Naive thymus-derived CD8-positive, alpha-beta T cell (primary cell): ENCODE data around the gene DTD1. TPM values are rescaled to one million over a fixed set of nuclear protein-coding genes. Genes with fewer than 3 reads are reported as not detected.
A peak's percentile ranks its signal among the peaks of the same experiment; 100 is the strongest.

Experiments
- ATAC-seq, 2 donors: fragments of 150-1000 bp; cut with Tn5 transposase in 1 of 2; sonication (Bioruptor Pico), chemical (Tn5 transposase) in 1 of 2; 1 replicate in 1 of 2; 2 replicates in 1 of 2; pipeline ENCODE4 v1.10.0; 2021; ENCODE audit warnings: mild to moderate bottlenecking in 2 of 2, moderate library complexity in 2 of 2
- POLR2A ChIA-PET: fragments of 350-600 bp; sonication (Branson Sonifier 250); formaldehyde crosslinking; loops from one replicate; lab custom pipeline; 2021; ENCODE audit warnings: antibody characterized with exemption; lab: Charles Lee
- DNase-seq, 10 donors: peaks; one replicate each; pipeline versions ENCODE4 v3.0.0 to v3.0.0-alpha.2; 2020 to 2022
- H3K27ac Mint-ChIP-seq, 10 donors: one replicate each; pipeline ENCODE4 v1.8.0; 2020 to 2022; ENCODE audit warnings: mild to moderate bottlenecking in 10 of 10, mixed read lengths in 10 of 10, moderate library complexity in 4 of 10, inconsistent platforms in 1 of 10
- H3K27me3 Mint-ChIP-seq, 5 donors: one replicate each; pipeline ENCODE4 v1.8.0; 2021 to 2022; ENCODE audit warnings: mixed read lengths in 5 of 5
- H3K36me3 Mint-ChIP-seq, 3 donors: one replicate each; pipeline ENCODE4 v1.8.0; 2020 to 2022; ENCODE audit warnings: mixed read lengths in 3 of 3, mild to moderate bottlenecking in 2 of 3, inconsistent platforms in 1 of 3
- H3K4me1 Mint-ChIP-seq, 4 donors: one replicate each; pipeline ENCODE4 v1.8.0; 2021 to 2022; ENCODE audit warnings: mixed read lengths in 4 of 4
- H3K4me3 Mint-ChIP-seq, 10 donors: one replicate each; pipeline ENCODE4 v1.8.0; 2020 to 2022; ENCODE audit warnings: mild to moderate bottlenecking in 10 of 10, mixed read lengths in 10 of 10, moderate library complexity in 6 of 10, inconsistent platforms in 1 of 10
- H3K9me3 Mint-ChIP-seq, 9 donors: one replicate each; pipeline ENCODE4 v1.8.0; 2020 to 2022; ENCODE audit warnings: mixed read lengths in 9 of 9, mild to moderate bottlenecking in 3 of 9, inconsistent platforms in 1 of 9, moderate library complexity in 1 of 9
- polyA plus RNA-seq, 3 donors: library from polyadenylated mRNA; unstranded; fragments of 300-500 nt; fragmentation: Illumina TruSeq; gene quantifications; one replicate each; pipeline ENCODE4 v1.2.3, GENCODE V29; 2021
- total RNA-seq, 8 experiments: library from RNA in 2 of 8; stranded (reverse) in 2 of 8; gene quantifications; one replicate each; pipeline ENCODE4 v1.2.3 and lab custom pipeline; 2021 to 2026

DTD1 gene
- total and polyA plus RNA-seq, 5 experiments from 2014 or later: 14.5 to 50.4 (median 33.9) TPM

DNA sequence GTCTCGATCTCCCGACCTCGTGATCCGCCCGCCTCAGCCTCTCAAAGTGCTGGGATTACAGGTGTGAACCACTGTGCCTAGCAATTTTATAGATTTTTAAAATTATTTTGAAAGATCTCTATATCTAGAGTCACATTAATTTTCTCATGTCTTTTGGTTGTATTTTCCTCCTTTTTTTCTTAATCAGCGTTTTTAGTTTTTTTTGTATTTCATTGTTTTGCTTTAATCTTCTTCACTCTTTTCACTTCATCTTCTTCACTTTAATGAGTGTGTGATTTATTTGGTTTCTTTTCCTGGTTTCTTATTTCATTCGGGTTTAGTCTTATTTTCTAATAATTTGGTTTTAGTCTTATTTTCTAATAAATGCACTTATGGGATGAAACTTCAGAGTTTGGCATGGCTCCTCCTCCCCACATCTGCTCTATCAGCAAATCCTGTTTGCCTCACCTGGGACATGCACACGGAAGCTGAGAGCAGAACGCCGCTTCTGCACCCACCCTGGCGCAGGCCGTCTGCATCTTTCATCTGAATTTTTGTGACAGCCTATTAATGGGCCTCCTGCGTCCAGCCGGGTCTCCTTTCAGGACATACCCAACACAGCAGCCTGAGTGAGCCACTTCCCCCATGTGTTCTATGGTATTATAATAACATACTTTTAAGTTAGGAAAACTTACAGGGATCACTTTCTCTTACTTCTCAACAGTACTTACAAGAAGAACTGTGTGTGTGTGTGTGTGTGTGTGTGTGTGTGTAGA lies 35.5 kb downstream of the DTD1 start:
- Mint-ChIP-seq H3K9me3 (no peaks in the 10 kb centered on the region), H3K4me3 (no peak overlapping the region), H3K27me3 (no peaks in the 10 kb centered on the region), H3K27ac (peak overlapping the region in 1 of 10 donors; percentile 81), H3K4me1 (no peaks in the 10 kb centered on the region), H3K36me3 (peaks cover 0 to 32% (median 3%) of the 10 kb centered on the region in 3 donors)
- no peak for DNase-seq
- POLR2A ChIA-PET: no interaction called here
- no peak for ATAC-seq

- ATAC-seq (no peak), DNase-seq (no peak)
- no peak overlapping the region for H3K4me3 Mint-ChIP-seq
- peaks cover 0 to 34% (median 11%) of the 10 kb centered on the region in 3 donors for H3K36me3 Mint-ChIP-seq
- POLR2A ChIA-PET: no interaction called here
- no peak overlapping the region for H3K27ac Mint-ChIP-seq
- no peaks in the 10 kb centered on the region for H3K27me3 Mint-ChIP-seq
- no peaks in the 10 kb centered on the region for H3K9me3 Mint-ChIP-seq
- no peaks in the 10 kb centered on the region for H3K4me1 Mint-ChIP-seq
Measured at GRCh38 chr20:18624948-18625347, 37.1 kb downstream of the DTD1 start.

- ATAC-seq (no peak), DNase-seq (no peak)
- POLR2A ChIA-PET: no interaction called here
- no peak overlapping the region for H3K27ac Mint-ChIP-seq
- no peaks in the 10 kb centered on the region for H3K9me3 Mint-ChIP-seq
- no peak overlapping the region for H3K4me3 Mint-ChIP-seq
- no peaks in the 10 kb centered on the region for H3K4me1 Mint-ChIP-seq
- peaks cover 0 to 37% (median 12%) of the 10 kb centered on the region in 3 donors for H3K36me3 Mint-ChIP-seq
- H3K27me3 Mint-ChIP-seq: no peaks in the 10 kb centered on the region
Measured at GRCh38 chr20:18625907-18626655, 38.2 kb downstream of the DTD1 start.

DNA sequence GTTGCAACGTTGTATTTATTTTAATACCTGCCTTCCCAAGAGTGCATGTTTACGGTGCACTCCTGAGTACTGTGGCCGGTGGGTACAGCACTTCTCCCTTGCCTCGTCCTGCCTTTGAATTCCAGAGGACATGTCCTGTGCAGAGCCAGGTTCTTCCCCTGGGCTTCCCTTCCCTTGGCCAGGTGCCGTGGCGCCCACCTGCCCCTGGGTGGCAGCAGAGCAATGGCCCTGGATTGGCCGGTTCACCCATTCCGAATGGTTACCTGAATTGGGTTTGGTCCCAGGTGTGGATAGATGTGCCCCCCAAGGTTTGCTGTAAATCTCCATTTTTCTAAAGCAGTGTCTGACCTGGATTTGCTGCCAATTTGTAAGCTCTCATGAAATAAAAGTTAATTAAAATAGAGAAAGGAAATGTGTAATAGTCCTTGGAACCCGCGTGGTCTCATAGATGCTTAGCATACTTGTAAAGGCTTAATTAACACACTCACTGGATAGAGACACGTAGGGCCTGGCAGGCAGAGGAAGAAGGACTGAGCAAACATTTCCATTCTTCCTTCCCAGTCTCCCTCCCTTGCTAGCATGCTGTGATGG lies 40.6 kb downstream of the DTD1 start:
- H3K36me3 Mint-ChIP-seq: peaks cover 0 to 37% (median 12%) of the 10 kb centered on the region in 3 donors
- POLR2A ChIA-PET: no interaction called here
- H3K27me3 Mint-ChIP-seq: no peaks in the 10 kb centered on the region

GRCh38 chr20:18632196-18632789 lies 44.4 kb downstream of the DTD1 start:
- DNase-seq: peak; percentile 15 to 75 (median 40)
- no peak overlapping the region for H3K4me3 Mint-ChIP-seq
- ATAC-seq: peak; percentile 82 to 86

More for the DNA sequence above, 40.6 kb downstream of the DTD1 start:
- Mint-ChIP-seq H3K4me1 (peaks cover 0 to 4% (median 0%) of the 10 kb centered on the region in 4 donors), H3K27ac (peak overlapping the region in 1 of 10 donors; percentile 41), H3K9me3 (no peaks in the 10 kb centered on the region), H3K4me3 (no peak overlapping the region)
- DNase-seq (no peak), ATAC-seq (no peak)

GRCh38 chr20:18633411-18633810 lies 45.6 kb downstream of the DTD1 start:
- Mint-ChIP-seq H3K4me3 (no peak overlapping the region), H3K9me3 (no peaks in the 10 kb centered on the region), H3K27me3 (no peaks in the 10 kb centered on the region), H3K27ac (no peak overlapping the region), H3K36me3 (peaks cover 5 to 54% (median 19%) of the 10 kb centered on the region in 3 donors), H3K4me1 (peaks cover 0 to 13% (median 0%) of the 10 kb centered on the region in 4 donors)
- POLR2A ChIA-PET: no interaction called here
- no peak for ATAC-seq
- DNase-seq: no peak

More at GRCh38 chr20:18632196-18632789, 44.4 kb downstream of the DTD1 start:
- Mint-ChIP-seq H3K4me1 (peaks cover 0 to 8% (median 0%) of the 10 kb centered on the region in 4 donors), H3K9me3 (no peaks in the 10 kb centered on the region), H3K27me3 (no peaks in the 10 kb centered on the region), H3K27ac (no peak overlapping the region), H3K36me3 (peaks cover 0 to 51% (median 15%) of the 10 kb centered on the region in 3 donors)
- POLR2A ChIA-PET: no interaction called here

DNA sequence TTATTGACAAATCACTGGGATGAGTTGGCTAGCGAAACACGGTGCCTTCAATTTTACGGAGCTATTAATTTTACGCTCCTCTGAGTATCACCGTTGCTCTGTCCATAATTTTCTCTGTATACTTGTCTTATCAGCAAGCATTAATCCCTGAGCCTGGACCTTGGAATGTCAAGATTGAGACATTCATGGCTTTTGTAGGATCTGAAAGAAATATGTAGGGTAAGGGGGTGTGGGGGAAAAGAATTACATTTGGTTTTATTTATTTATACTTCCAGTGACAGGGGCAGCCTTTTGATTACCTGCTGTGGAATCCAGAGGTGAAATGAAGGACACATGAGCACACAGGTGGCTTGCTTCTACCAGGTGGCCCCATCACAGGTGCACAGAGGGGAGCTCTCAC lies 46.6 kb downstream of the DTD1 start:
- H3K27me3 Mint-ChIP-seq: no peaks in the 10 kb centered on the region
- H3K9me3 Mint-ChIP-seq: no peaks in the 10 kb centered on the region
- no peak overlapping the region for H3K4me3 Mint-ChIP-seq
- H3K4me1 Mint-ChIP-seq: peaks cover 0 to 16% (median 0%) of the 10 kb centered on the region in 4 donors
- peak overlapping the region in 1 of 10 donors; percentile 63 for H3K27ac Mint-ChIP-seq
- H3K36me3 Mint-ChIP-seq: peaks cover 5 to 53% (median 13%) of the 10 kb centered on the region in 3 donors
- ATAC-seq (no peak), DNase-seq (no peak)
- POLR2A ChIA-PET: no interaction called here

DNA sequence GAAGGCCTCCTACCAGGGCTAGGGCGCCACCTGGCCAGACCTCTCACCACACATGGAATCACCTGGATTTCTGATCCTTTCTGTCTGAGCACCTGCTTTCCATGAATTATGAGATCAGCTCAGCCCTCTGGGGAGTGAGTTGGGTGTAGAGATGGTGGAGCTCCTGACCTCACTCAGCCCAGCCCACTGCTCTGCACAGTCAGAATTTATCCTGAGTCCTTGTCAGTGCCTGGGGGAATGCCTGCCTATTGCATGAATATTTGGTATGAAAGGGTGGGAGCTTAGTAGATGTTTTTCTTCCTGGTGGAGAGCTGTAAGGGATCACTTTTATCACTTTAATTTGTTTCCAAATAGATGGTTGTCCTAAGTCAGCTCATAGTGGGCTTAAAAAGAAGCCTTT lies 47.5 kb downstream of the DTD1 start:
- H3K36me3 Mint-ChIP-seq: peaks cover 5 to 52% (median 8%) of the 10 kb centered on the region in 3 donors
- H3K9me3 Mint-ChIP-seq: no peaks in the 10 kb centered on the region
- DNase-seq (no peak), ATAC-seq (no peak)
- no peaks in the 10 kb centered on the region for H3K27me3 Mint-ChIP-seq
- H3K4me3 Mint-ChIP-seq: no peak overlapping the region
- peaks cover 0 to 16% (median 0%) of the 10 kb centered on the region in 4 donors for H3K4me1 Mint-ChIP-seq
- POLR2A ChIA-PET: no interaction called here
- no peak overlapping the region for H3K27ac Mint-ChIP-seq

DNA sequence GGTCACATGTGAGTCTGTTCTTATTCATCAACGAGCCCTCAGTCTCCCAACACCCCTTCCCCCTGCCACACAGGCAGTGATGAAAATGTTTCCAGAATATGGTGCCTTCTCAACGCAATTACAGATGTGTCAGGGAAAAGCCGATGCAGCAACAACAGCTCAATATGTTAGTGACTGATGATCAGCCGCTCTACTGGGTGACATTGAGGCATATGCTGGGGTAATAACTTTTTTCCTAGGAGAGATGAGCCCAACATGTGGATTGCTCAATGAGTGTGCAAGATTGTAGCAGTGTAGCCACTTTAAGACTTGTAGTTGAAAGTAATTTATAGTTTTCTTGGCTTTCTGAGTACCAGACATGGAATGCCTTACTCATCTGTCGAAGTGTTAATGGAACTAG lies 49.4 kb downstream of the DTD1 start:
- POLR2A ChIA-PET: no interaction called here
- ATAC-seq (no peak), DNase-seq (no peak)
- Mint-ChIP-seq H3K27ac (no peak overlapping the region), H3K4me1 (peaks cover 0 to 14% (median 0%) of the 10 kb centered on the region in 4 donors), H3K4me3 (no peak overlapping the region), H3K27me3 (no peaks in the 10 kb centered on the region), H3K36me3 (peaks cover 8 to 52% (median 8%) of the 10 kb centered on the region in 3 donors), H3K9me3 (no peaks in the 10 kb centered on the region)

- H3K9me3 Mint-ChIP-seq: no peaks in the 10 kb centered on the region
Measured at GRCh38 chr20:18638768-18639167, 50.9 kb downstream of the DTD1 start.

DNA sequence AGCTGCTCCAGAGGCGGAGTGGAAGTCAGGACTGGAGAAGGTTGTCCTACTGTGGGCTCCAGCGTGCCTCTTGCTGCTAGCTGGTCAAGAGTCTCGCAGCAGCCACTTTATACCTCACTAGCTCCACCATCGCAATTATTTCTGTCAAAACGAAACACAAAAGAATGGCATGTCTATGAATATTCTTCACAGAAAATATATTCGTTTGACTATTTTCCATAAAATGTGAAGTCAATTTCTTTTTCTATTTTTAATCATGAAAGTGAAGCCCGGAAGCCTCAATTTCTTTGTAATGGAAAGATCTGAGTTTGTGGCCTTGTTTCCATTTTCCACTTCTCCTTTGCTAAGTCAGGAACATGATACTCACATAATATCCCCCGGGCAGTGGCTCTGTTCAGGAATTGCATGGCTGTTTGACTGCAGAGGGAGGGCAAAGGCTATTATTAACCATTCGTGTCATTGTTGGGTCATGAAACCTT lies 51.7 kb downstream of the DTD1 start:
- DNase-seq (no peak), ATAC-seq (no peak)
- no peak overlapping the region for H3K4me3 Mint-ChIP-seq
- H3K27ac Mint-ChIP-seq: peak overlapping the region in 1 of 10 donors; percentile 14
- H3K4me1 Mint-ChIP-seq: peaks cover 0 to 12% (median 0%) of the 10 kb centered on the region in 4 donors
- no peaks in the 10 kb centered on the region for H3K9me3 Mint-ChIP-seq
- peaks cover 8 to 46% (median 16%) of the 10 kb centered on the region in 3 donors for H3K36me3 Mint-ChIP-seq
- H3K27me3 Mint-ChIP-seq: no peaks in the 10 kb centered on the region
- POLR2A ChIA-PET: interaction anchor here (0.8 kb wide), 1 partner anchor 1583 kb away, joined by 5 read pairs; no protein-coding TSS in a partner anchor

More at GRCh38 chr20:18638768-18639167, 50.9 kb downstream of the DTD1 start:
- POLR2A ChIA-PET: no interaction called here
- ATAC-seq (no peak), DNase-seq (no peak)
- H3K4me1 Mint-ChIP-seq: peaks cover 0 to 12% (median 0%) of the 10 kb centered on the region in 4 donors
- H3K27ac Mint-ChIP-seq: peak overlapping the region in 2 of 10 donors; percentile 14 to 54
- H3K4me3 Mint-ChIP-seq: no peak overlapping the region
- H3K27me3 Mint-ChIP-seq: no peaks in the 10 kb centered on the region
- H3K36me3 Mint-ChIP-seq: peaks cover 8 to 50% (median 16%) of the 10 kb centered on the region in 3 donors

- ATAC-seq (no peak), DNase-seq (no peak)
- Mint-ChIP-seq H3K4me1 (peaks cover under 1 to 11% (median 7%) of the 10 kb centered on the region in 4 donors), H3K27me3 (no peaks in the 10 kb centered on the region), H3K9me3 (no peaks in the 10 kb centered on the region), H3K27ac (no peak overlapping the region), H3K4me3 (no peak overlapping the region), H3K36me3 (peaks cover 3 to 30% (median 14%) of the 10 kb centered on the region in 3 donors)
- POLR2A ChIA-PET: no interaction called here
Measured at GRCh38 chr20:18645196-18645745, 57.4 kb downstream of the DTD1 start.
